ENCODE data around the gene RUNX3. TPM values are rescaled to one million over a fixed set of nuclear protein-coding genes. Genes with fewer than 3 reads are reported as not detected.

RUNX3 gene
- total RNA-seq, 1 donor from 2014 or later = not detected

- Mint-ChIP-seq H3K27ac (ENCODE audit: unreplicated experiment) (no peak overlapping the region), H3K9me3 (ENCODE audit: unreplicated experiment) (no peaks in the 10 kb centered on the region), H3K4me3 (ENCODE audit: unreplicated experiment) (no peak overlapping the region), H3K27me3 (ENCODE audit: unreplicated experiment) (peaks cover 4% of the 10 kb centered on the region), H3K36me3 (ENCODE audit: unreplicated experiment) (no peaks in the 10 kb centered on the region), H3K4me1 (ENCODE audit: unreplicated experiment) (peaks cover 12% of the 10 kb centered on the region)
- no peak for TF ChIP-seq CTCF (IDR thresholded peaks at IDR 0.05)
- no peak for DNase-seq (ENCODE audit: extremely low spot score, unreplicated experiment)
Observed at GRCh38 chr1:24963099-24963872, 33.2 kb upstream of the RUNX3 start.

GRCh38 chr1:24961961-24962861, 32.1 kb upstream of the RUNX3 start:
- peaks cover 4% of the 10 kb centered on the region for H3K27me3 Mint-ChIP-seq (ENCODE audit: unreplicated experiment)
- no peak overlapping the region for H3K4me3 Mint-ChIP-seq (ENCODE audit: unreplicated experiment)
- H3K9me3 Mint-ChIP-seq (ENCODE audit: unreplicated experiment) = no peaks in the 10 kb centered on the region
- peaks cover 12% of the 10 kb centered on the region for H3K4me1 Mint-ChIP-seq (ENCODE audit: unreplicated experiment)
- no peak overlapping the region for H3K27ac Mint-ChIP-seq (ENCODE audit: unreplicated experiment)
- H3K36me3 Mint-ChIP-seq (ENCODE audit: unreplicated experiment) = no peaks in the 10 kb centered on the region
- DNase-seq (ENCODE audit: extremely low spot score, unreplicated experiment) = no peak
- no peak for TF ChIP-seq CTCF (IDR thresholded peaks at IDR 0.05)

- no peaks in the 10 kb centered on the region for H3K36me3 Mint-ChIP-seq (ENCODE audit: unreplicated experiment)
- no peak overlapping the region for H3K27ac Mint-ChIP-seq (ENCODE audit: unreplicated experiment)
- no peak overlapping the region for H3K4me3 Mint-ChIP-seq (ENCODE audit: unreplicated experiment)
- peaks cover 4% of the 10 kb centered on the region for H3K27me3 Mint-ChIP-seq (ENCODE audit: unreplicated experiment)
- TF ChIP-seq CTCF (IDR thresholded peaks at IDR 0.05) = no peak
- peaks cover 12% of the 10 kb centered on the region for H3K4me1 Mint-ChIP-seq (ENCODE audit: unreplicated experiment)
- DNase-seq (ENCODE audit: extremely low spot score, unreplicated experiment) = no peak
- no peaks in the 10 kb centered on the region for H3K9me3 Mint-ChIP-seq (ENCODE audit: unreplicated experiment)
Observed at GRCh38 chr1:24961334-24961733, 31.3 kb upstream of the RUNX3 start.

GRCh38 chr1:24960071-24960801, 30.2 kb upstream of the RUNX3 start:
- Mint-ChIP-seq H3K4me1 (ENCODE audit: unreplicated experiment) (peaks cover 14% of the 10 kb centered on the region), H3K36me3 (ENCODE audit: unreplicated experiment) (no peaks in the 10 kb centered on the region), H3K27me3 (ENCODE audit: unreplicated experiment) (peaks cover 4% of the 10 kb centered on the region), H3K27ac (ENCODE audit: unreplicated experiment) (no peak overlapping the region), H3K4me3 (ENCODE audit: unreplicated experiment) (no peak overlapping the region), H3K9me3 (ENCODE audit: unreplicated experiment) (no peaks in the 10 kb centered on the region)
- no peak for TF ChIP-seq CTCF (IDR thresholded peaks at IDR 0.05)
- DNase-seq (ENCODE audit: extremely low spot score, unreplicated experiment) = no peak

All from osteocyte (in vitro differentiated cells).